HG03378 (cell line): ENCODE data around the gene MIPOL1.

Source experiments
- ATAC-seq: cut with Tn5 transposase; IDR thresholded peaks from one replicate; pipeline ENCODE4 v1.9.1; 2021; ENCODE audit warnings: mild to moderate bottlenecking, moderate library complexity; ENCODE audit not compliant: unreplicated experiment

Gene MIPOL1

DNA sequence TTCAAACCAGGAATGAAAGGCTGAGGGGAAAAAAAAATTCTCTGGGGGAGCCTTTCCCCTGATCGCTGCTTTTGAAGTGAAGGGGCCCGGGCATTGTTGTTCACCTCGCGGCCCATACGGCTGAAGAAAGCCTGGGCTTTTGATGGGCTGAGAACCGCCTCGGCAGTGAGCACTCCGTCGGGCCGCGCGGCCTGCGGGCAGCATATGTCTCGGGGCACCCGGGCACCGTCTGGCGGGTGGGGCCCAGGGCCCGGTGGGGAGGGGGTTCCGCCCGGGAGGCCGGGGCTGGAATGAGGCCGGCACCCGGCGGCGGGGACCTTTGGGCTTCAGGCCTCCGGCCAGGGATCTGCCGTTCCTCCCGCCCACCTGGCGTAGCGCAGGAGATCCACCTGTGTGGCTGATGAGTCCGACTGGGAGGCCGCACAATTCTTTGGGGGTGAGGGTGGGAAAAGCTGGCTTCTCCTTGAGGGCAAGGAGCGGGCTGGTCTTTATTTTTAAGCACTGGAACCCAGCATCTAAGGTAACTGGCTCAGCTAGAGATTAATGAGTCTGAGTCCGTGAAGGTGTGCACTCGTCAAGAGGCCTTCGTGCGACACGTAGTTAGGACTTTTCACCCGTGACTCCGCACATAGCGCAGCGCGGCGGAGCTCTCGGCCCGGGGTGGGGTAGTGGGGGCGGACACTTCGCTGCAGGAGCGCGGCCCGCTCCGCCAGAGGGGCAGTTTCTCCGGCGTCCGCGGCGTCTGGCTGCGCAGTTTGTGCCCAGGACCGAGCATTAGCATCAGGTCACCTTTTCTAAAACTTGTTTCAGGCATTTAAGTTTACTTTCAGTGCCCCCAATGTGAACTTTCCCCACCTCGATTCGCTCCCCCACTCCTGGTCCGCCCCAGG, 386.7 kb downstream of the MIPOL1 start:
- no peak for ATAC-seq

DNA sequence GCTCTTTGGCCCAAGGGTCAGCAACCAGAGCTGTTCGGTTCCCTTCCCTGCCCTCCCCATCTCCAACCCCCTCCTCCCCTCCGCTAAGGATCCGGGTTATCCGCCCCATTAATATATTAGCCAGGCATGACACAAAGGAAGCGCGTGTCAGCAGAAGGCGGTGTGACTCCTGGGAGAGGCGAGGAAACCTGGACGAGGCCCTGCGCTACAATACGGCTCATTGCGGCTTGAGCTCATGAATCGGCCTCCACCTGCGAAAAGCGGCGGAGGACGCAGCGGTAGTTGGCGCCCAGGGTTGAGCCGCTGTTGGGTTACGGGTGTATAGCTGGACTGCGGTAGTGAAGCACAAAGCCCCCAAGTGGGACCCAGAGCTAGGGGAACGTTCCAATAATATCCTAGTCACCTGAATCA, 387.4 kb downstream of the MIPOL1 start:
- ATAC-seq, result no peak

DNA sequence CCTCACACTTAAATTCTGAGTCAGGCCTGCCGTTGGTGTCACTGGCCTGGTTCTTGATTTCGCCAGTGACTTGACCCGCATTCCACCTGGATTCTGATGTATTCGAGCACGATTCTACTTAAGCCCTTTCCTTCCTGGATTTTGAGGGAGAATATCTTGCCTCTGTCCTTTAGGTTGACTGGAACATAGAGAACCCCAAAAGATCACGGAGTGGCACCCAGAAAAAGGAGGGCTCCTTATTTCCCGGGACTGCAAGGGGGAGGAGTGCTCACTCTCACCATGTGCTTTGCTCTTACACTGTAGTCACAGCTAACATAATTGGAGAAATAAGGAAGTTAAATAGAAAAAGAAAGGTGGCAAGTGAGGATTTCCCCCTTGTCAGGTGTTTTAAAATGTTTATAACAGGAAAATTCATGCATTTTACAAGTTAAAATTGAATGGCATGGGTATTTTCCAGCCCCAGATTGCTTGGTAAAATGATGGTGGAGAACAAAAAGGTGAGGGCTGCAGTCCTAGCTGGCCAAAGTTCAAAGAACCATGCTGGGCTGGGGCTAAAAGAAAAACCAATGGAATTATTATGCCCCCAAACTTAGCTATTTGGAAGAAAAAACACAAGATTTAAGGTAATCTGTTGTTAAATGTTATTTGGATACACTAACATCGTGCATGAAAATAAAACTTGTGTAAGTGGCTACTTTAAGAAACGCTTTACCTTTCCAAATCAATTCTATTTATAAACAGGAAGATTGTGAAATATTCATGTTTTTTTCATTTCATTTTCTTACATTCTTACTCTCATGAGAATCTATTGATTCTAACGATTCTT, 388.4 kb downstream of the MIPOL1 start:
- no peak for ATAC-seq

DNA sequence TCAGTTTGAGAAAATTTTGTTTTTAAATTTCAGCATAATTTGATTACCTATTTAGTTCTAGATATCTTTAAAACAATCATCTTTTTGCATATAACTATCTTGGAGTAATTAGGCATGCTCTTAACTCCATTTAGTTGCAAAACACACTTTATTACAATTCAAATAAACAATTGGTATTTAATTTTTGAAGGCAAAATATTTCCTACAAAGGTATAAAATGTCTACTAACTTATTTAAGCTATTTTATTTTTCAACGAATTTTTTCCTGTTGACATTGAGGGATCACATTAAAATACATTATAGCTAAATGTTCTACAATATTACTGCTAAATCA, 389.0 kb downstream of the MIPOL1 start:
- no peak for ATAC-seq

DNA sequence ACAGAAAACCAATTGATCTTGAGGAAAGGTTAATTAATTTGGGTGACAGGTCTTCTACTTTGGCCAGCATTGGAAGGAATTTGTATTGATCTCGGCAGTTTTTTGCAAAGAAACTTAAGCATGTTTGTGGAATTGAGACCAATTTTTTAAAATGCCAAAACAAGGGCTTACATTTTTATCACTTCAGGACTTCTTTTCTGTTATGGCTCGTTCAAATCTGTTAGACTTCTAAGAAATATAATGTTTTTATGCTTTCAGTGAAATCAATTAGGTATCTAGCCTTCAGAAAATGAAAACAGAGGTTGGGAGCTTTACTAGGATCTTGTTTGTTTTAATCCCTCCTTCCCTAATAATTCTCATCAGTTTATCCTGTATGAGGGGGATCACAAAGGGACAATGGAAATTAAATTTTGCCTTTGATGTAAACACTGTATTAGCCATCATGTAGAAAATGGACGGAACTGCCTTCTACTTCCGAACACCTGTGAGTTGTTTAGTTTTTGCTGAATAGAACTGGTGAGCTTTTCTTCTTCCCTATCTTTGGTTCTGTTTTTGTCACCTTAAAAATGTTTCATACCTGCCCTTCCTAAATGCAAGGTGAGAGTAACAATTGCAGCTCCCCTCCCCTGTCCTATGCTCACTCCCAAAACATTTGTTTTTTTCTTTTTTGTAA, 389.5 kb downstream of the MIPOL1 start:
- ATAC-seq, result no peak

DNA sequence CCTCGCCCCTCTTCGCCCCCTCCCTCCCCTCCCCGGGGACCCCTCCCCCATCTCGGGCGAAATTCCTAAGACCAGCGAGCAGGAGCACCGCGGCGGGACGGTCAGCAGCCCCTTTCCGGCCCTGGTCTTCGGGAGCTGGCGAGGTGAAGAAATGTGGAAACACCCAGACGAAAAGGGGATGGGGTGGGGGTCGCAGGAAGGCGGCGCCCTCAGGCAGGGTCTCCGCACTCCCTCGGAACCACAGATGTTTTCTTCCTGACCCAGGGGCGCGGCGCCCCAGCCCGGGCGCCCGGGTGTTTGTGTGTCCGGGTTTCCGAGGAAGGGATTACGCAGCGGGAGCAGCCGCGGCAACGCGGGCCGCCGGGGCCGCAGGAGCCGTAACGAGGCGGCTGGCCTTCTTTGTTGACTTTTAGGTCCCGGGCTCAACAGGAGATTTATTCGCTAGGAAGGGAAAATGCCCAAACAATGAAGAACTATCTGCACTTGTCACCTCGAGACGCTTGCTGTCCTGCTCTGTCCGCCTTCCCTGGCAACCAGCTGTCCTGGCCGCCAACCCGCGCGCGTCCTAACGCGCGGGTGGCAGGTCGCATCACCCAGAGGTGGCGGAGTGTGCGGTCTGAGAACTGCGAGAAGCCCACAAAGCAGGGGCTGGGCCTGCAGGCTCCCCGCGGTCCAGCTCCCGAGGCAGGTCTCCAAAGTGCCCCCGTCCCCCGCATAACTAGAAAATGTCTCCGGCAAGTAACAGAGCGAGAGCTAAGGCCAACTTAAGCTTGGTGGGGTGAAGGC, 390.3 kb downstream of the MIPOL1 start:
- ATAC-seq, result no peak

DNA sequence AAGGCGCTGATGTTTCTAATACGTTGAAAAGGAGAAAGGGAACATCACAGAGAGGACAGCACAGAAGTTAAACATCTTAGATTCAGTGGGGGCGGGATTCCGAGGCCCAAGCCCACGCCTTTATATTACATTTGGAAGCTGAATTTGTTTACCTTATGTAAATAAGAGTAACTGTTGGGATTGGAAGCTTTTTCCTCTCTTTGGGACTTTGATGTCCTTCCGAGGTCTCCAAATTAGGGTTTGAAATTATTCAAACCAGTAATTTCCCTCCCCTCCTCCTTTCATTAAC, 390.9 kb downstream of the MIPOL1 start:
- no peak for ATAC-seq

DNA sequence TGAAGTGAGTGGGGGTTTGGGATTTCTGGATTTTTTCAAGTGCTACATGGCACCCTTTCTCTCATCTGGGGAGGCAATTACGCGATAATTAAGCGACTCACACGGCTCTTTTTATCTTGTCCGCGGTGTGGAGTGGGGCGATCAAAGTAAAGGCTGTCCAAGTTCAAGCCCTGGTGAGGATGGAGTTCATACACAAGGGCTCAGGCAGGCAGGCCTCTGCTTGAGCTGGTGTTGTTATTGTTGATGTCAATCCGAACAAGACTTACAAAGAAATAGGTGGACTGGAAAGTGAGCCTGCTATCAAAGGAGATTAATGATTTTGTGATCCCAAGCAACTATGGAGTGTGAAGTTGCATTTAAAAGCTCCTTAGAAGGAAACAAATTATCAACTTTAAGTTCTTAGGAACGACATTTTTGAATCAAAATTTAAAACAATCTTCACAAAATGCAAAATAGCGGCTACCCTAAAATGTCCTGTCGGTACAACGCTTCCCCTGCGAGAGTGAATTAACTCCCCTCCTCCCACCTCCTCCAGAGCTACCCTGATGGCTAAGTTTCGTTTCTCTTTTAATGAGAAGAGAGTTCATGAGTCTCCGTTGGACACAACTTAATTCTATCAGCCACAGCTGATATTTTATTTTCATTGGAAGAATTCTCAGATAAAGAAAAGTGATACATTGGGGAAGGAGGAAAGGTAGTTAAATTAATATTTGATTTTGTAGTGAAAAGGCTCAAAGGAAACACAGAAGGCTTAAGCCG, 391.4 kb downstream of the MIPOL1 start:
- ATAC-seq, result no peak

DNA sequence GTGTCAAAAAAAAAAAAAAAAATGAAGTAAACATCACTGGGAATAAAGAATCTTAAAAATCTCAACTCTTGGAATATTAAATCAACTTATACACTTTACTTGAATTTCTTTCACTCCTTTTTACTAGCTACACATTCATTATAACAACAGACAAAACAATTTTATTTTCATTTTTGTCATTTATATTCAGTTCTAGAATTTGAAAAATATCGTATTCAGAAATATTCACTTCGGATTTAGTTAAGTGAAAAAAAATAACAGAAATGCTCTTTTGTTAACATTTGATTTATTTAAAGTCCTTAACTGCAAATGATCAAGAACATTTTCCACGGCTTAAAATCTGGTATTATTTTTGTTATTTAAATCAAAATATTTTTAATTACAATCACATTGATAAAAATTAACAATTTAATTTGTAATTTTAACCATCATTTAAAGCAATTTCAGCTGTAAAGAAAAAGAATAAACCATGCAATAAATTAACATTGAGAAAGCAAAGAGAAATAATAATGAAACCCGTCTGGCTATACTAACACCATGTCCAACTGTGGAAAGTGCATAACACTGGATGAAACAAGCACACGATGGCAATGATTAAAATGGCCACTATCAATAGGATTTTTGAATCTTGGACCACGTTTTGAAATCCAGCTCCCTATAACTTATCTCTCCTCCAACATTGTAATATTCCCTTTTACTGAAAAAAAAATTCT, 392.1 kb downstream of the MIPOL1 start:
- ATAC-seq, result no peak

DNA sequence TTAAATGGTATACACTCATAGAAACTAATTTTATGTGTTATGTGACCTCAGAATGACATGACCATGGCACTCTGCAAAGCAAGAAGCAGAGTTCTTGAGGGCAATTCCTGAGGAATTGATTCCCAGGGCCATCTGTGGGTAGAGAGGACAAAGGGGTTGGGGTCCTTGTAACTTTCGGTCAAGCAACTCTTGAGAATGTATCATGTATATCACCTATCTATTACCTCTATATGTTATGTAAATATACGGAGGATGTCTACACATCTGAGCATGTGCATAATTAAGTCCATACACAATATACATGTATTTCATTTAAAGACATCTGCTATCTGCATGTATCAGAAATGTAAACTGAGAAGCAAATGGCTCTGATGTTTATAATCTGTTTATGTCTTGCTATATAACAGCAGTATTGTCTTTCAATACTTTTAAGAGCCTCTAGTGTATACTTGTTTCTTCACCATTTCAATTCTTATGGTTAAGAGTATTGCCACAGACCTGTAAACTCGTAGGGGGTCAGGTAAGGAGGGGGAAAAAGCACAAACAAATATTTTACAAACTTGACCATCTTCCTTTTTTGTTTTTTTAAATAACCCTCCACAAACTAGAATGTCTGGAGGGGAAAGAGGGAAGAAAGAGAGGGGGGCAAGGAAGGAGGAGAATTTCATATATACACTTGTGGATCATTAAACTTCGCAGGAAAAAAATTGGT, 392.8 kb downstream of the MIPOL1 start:
- ATAC-seq, result no peak

DNA sequence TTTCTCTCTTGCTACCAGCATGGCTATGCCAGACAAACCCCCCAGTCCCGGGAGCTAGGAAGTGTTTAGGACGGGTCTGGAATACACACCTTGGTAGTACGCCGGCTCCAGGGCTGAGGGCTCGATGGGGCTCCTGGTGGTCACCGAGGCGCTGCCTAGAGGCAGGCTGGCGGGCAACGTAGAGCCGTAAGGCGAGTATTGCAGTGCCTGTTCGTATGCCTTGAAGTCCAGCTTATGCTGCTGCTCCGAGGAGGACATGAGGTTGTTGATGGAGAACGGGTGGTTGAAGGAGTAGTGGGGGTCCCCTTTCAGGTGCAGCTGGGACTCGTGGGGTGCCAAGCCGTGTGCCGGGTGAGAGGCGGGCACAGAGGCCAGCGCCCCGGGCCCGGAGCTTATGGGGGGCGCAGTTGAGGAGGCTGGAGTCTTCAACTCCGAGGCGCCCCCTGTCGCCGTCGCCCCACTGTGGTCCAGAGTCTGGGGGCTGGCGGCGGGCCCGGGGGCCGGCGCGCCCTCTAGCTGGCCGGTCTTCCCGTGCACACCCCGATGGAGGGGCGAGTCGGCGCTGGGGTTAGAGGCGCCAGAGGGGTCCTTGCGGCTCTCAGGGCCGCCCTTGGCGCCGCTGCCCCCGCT, 393.7 kb downstream of the MIPOL1 start:
- ATAC-seq, result no peak

DNA sequence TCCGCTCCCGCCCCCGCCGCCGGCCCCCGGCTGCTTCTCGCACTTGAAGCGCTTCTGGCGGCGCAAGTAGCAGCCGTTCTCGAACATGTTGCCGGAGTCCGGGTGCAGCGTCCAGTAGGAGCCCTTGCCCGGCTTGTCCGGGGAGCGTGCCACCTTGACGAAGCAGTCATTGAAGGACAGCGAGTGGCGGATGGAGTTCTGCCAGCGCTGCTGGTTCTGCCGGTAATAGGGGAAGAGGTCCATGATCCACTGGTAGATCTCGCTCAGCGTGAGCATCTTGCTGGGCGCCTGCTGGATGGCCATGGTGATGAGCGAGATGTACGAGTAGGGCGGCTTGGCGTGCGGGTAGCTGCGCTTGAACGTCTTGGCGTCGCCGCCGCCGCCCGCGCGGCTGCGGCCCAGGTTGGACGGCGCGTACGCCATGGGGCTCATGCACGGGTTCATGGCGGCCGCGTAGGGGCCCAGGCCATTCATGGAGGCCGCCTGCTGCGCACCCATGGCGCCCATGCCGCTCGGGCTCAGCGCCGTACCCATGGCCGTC, 394.3 kb downstream of the MIPOL1 start:
- no peak for ATAC-seq

DNA sequence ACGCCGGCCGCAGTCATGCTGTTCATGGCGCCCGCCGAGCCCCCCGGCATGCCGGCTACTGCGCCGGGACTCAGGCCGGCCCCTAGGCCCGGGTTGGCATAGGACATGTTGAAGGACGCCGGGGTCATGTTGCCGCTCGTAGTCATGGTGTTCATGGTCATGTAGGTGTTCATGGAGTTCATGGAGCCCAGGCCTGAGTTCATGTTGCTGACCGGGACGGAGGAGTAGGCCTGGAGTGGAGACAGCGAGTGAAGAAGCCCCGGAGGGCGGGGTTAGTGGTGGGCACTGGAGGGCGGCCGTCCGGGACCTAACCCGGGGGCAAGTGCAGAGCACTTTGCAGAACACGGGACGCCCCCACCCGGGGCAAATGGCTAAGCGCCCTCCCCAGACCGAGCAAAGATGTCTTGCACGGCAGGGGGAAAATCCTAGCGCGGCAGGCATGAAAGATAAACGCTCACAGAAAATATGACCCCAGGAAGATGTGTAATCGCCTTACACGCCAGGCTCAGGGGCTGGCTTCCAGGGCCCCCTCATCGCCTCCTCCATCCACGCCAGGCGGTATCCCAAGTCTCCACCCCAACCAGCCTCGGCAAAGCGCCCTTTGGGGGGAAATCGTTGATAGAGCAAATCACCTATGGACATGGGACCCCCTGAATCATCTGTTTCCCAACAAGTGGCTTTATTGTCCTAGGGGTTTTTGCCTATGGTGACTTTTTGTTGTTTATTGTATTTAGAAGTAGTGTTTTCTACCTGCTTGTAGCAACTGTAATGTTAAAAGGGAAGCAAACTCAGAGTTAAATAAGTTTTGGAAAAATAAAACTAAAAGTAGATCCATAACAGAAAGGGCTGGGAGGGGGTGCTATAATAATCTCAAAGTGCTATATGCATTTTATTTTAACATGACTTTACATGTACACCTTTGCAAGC, 395.0 kb downstream of the MIPOL1 start:
- no peak for ATAC-seq

DNA sequence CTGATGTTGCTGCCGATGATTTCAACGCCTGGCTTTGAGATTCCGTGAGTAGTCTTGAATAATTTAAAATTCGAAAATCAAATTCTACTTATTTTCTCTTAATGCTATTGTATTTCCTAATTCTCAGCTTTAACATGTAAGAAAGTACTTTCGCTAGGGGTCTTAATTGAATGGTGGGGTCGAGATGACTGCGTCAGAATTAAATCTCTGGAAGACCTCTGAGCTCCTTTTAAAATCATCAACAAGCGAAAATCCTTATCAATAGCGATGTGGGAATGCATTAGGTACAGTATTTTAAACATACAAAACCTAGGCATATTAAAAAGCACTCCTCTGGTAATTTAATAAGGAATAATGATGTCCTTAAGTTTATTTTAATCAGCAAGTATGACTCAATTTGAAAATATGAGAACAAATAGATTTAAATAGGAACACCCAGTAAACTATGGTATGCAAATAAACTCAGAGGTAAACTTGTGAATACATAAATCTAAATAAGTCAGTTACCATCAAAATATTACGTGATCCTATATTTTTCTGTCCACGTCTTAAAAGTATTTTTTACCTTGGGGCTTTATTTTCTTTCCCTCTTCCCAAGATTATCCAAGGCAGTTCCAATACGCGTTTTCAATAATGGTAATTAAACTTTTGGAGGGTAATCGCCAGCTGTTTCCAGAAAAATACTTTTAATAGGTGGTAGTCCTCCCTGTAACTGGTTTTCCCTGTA, 395.9 kb downstream of the MIPOL1 start:
- ATAC-seq, result no peak

DNA sequence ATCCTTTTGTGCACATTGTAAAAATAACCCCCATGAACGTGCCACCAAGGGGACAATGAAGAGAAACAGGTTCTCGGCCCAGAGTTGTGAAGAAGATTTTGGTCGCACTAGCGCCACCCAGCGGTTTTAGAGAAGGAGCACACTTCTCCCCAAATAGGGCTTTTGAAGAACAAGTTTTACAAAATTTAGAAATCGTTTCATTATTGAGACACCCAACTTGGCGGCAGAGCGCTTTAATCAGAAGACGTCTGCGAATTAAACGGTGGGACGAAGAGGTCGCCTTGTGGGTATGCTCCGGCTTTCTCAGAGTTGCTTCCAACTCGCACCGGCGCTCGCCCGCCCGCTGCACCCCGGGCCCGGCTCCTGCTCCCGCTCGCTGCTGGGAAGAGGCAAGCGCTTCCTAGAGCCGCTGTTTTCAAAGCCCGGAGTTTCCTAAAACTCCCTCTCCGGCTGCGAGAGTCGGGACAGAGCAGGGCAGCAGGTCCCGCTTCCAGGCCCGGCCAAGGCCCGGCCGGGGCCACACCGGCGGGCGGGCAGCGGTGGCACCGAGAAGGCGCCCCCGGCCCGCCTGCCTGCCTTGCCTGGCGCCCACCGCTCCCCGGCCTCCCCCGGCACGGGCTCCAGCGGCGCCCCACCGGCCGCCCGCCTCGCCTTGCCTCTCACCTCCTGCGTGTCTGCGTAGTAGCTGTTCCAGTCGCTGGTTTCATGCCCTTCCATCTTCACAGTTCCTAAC, 396.7 kb downstream of the MIPOL1 start:
- ATAC-seq, result no peak
